ENCODE measurements around the gene AGER. TPM values are rescaled to one million over a fixed set of nuclear protein-coding genes. Genes with fewer than 3 reads are reported as not detected.
A peak's percentile ranks its signal among the peaks of the same experiment; 100 is the strongest.
"Not testable (repeated sequence)": the region's sequence is repeated elsewhere in the genome, so short reads cannot be mapped to it uniquely, and the experiment has no call there.

AGER gene
- polyA plus RNA-seq, 4 donors, result 3.0 to 12.1 (median 9.2) TPM

- H3K4me3 ChIP-seq (ENCODE audit: low read depth in 1 of 3, low read length in 3 of 3), result peak overlapping the region; percentile 76 to 94 (median 83)
- DNase-seq (peak in 1 of 2 donors; percentile 35), FAIRE-seq (no peak)
- 49 to 59% (median 49%) methylated on average over 8 of the region's 8 CpGs for WGBS, 3 donors
- peaks cover 0 to 32% (median 4%) of the 10 kb centered on the region in 3 donors for H3K36me3 ChIP-seq (ENCODE audit: control insufficient read depth in 3 of 3, insufficient read depth in 2 of 3, low read depth in 1 of 3, low read length in 3 of 3)
- H3K4me1 ChIP-seq (ENCODE audit: control insufficient read depth in 3 of 3, insufficient read depth in 2 of 3, low read depth in 1 of 3, low read length in 2 of 3), result peaks cover 10 to 54% (median 12%) of the 10 kb centered on the region in 3 donors
- peak overlapping the region; percentile 76 to 99 (median 94) for H3K27ac ChIP-seq (ENCODE audit: low read depth in 1 of 3, low read length in 2 of 3)
- H3K27me3 ChIP-seq (ENCODE audit: control insufficient read depth in 3 of 3, insufficient read depth in 3 of 3, low read length in 3 of 3), result no peaks in the 10 kb centered on the region
- H3K9me3 ChIP-seq (ENCODE audit: control insufficient read depth in 2 of 2, insufficient read depth in 1 of 2, low read depth in 1 of 2, low read length in 1 of 2), result no peaks in the 10 kb centered on the region
Observed at GRCh38 chr6:32190911-32191677, 7.0 kb upstream of the AGER start.

GRCh38 chr6:32190054-32190851, 6.2 kb upstream of the AGER start, which contains the start of gene PBX2:
PBX2 (minus strand) TSS chr6:32190202; CDS start chr6:32189915, 287 bp downstream.
- FAIRE-seq (no peak), DNase-seq (peak; percentile 91 to 94)
- Histone ChIP-seq H3K36me3 (ENCODE audit: control insufficient read depth in 3 of 3, insufficient read depth in 2 of 3, low read depth in 1 of 3, low read length in 3 of 3) (peaks cover 0 to 35% (median 5%) of the 10 kb centered on the region in 3 donors), H3K9me3 (ENCODE audit: control insufficient read depth in 2 of 2, insufficient read depth in 1 of 2, low read depth in 1 of 2, low read length in 1 of 2) (no peaks in the 10 kb centered on the region), H3K27ac (ENCODE audit: low read depth in 1 of 3, low read length in 2 of 3) (peak within 1 kb of the TSS; percentile 76 to 99 (median 94)), H3K4me3 (ENCODE audit: low read depth in 1 of 3, low read length in 3 of 3) (peak within 1 kb of the TSS; percentile 76 to 94 (median 83)), H3K27me3 (ENCODE audit: control insufficient read depth in 3 of 3, insufficient read depth in 3 of 3, low read length in 3 of 3) (no peaks in the 10 kb centered on the region), H3K4me1 (ENCODE audit: control insufficient read depth in 3 of 3, insufficient read depth in 2 of 3, low read depth in 1 of 3, low read length in 2 of 3) (peaks cover 10 to 54% (median 12%) of the 10 kb centered on the region in 3 donors)
- 1 to 3% (median 3%) methylated on average over 20 to 23 of the region's 23 CpGs for WGBS, 3 donors

- H3K36me3 ChIP-seq (ENCODE audit: control insufficient read depth in 3 of 3, insufficient read depth in 2 of 3, low read depth in 1 of 3, low read length in 3 of 3), result peaks cover 0 to 35% (median 5%) of the 10 kb centered on the region in 3 donors
- H3K4me3 ChIP-seq (ENCODE audit: low read depth in 1 of 3, low read length in 3 of 3), result peak overlapping the region; percentile 76 to 94 (median 83)
- FAIRE-seq, result no peak
- no peaks in the 10 kb centered on the region for H3K9me3 ChIP-seq (ENCODE audit: control insufficient read depth in 2 of 2, insufficient read depth in 1 of 2, low read depth in 1 of 2, low read length in 1 of 2)
- H3K27ac ChIP-seq (ENCODE audit: low read depth in 1 of 3, low read length in 2 of 3), result peak overlapping the region; percentile 70 to 99 (median 80)
- WGBS, 3 donors, result 4 to 17% (median 11%) methylated on average over 16 to 23 of the region's 23 CpGs
- peak in 1 of 2 donors; percentile 33 for DNase-seq
- H3K4me1 ChIP-seq (ENCODE audit: control insufficient read depth in 3 of 3, insufficient read depth in 2 of 3, low read depth in 1 of 3, low read length in 2 of 3), result peaks cover 10 to 48% (median 12%) of the 10 kb centered on the region in 3 donors
- no peaks in the 10 kb centered on the region for H3K27me3 ChIP-seq (ENCODE audit: control insufficient read depth in 3 of 3, insufficient read depth in 3 of 3, low read length in 3 of 3)
Observed at GRCh38 chr6:32189742-32190053, 5.6 kb upstream of the AGER start.

GRCh38 chr6:32189069-32189741, 5.2 kb upstream of the AGER start:
- Histone ChIP-seq H3K4me1 (ENCODE audit: control insufficient read depth in 3 of 3, insufficient read depth in 2 of 3, low read depth in 1 of 3, low read length in 2 of 3) (peaks cover 10 to 48% (median 15%) of the 10 kb centered on the region in 3 donors), H3K36me3 (ENCODE audit: control insufficient read depth in 3 of 3, insufficient read depth in 2 of 3, low read depth in 1 of 3, low read length in 3 of 3) (peaks cover 0 to 38% (median 5%) of the 10 kb centered on the region in 3 donors), H3K4me3 (ENCODE audit: low read depth in 1 of 3, low read length in 3 of 3) (peak overlapping the region; percentile 76 to 94 (median 83)), H3K9me3 (ENCODE audit: control insufficient read depth in 2 of 2, insufficient read depth in 1 of 2, low read depth in 1 of 2, low read length in 1 of 2) (no peaks in the 10 kb centered on the region), H3K27ac (ENCODE audit: low read depth in 1 of 3, low read length in 2 of 3) (peak overlapping the region; percentile 70 to 99 (median 80)), H3K27me3 (ENCODE audit: control insufficient read depth in 3 of 3, insufficient read depth in 3 of 3, low read length in 3 of 3) (no peaks in the 10 kb centered on the region)
- DNase-seq, result peak in 1 of 2 donors; percentile 35
- 2 to 3% (median 2%) methylated on average over 7 to 10 of the region's 10 CpGs for WGBS, 3 donors
- no peak for FAIRE-seq

GRCh38 chr6:32188381-32189068, 4.5 kb upstream of the AGER start:
- Histone ChIP-seq H3K27me3 (ENCODE audit: control insufficient read depth in 3 of 3, insufficient read depth in 3 of 3, low read length in 3 of 3) (no peaks in the 10 kb centered on the region), H3K27ac (ENCODE audit: low read depth in 1 of 3, low read length in 2 of 3) (peak overlapping the region; percentile 70 to 99 (median 80)), H3K4me1 (ENCODE audit: control insufficient read depth in 3 of 3, insufficient read depth in 2 of 3, low read depth in 1 of 3, low read length in 2 of 3) (peaks cover 10 to 54% (median 16%) of the 10 kb centered on the region in 3 donors), H3K36me3 (ENCODE audit: control insufficient read depth in 3 of 3, insufficient read depth in 2 of 3, low read depth in 1 of 3, low read length in 3 of 3) (peaks cover 0 to 44% (median 5%) of the 10 kb centered on the region in 3 donors), H3K4me3 (ENCODE audit: low read depth in 1 of 3, low read length in 3 of 3) (peak overlapping the region in 2 of 3 donors; percentile 83 to 94), H3K9me3 (ENCODE audit: control insufficient read depth in 2 of 2, insufficient read depth in 1 of 2, low read depth in 1 of 2, low read length in 1 of 2) (no peaks in the 10 kb centered on the region)
- FAIRE-seq (no peak), DNase-seq (peak in 1 of 2 donors; percentile 47)
- 22 to 39% (median 24%) methylated on average over 11 to 13 of the region's 13 CpGs for WGBS, 3 donors

- not testable (repeated sequence) for H3K27me3 ChIP-seq (ENCODE audit: control insufficient read depth in 3 of 3, insufficient read depth in 3 of 3, low read length in 3 of 3); H3K9me3 ChIP-seq (ENCODE audit: control insufficient read depth in 2 of 2, insufficient read depth in 1 of 2, low read depth in 1 of 2, low read length in 1 of 2); DNase-seq; FAIRE-seq
- WGBS, 3 donors, result 73 to 86% (median 77%) methylated on average over 14 to 18 of the region's 18 CpGs
- Histone ChIP-seq H3K4me1 (ENCODE audit: control insufficient read depth in 3 of 3, insufficient read depth in 2 of 3, low read depth in 1 of 3, low read length in 2 of 3) (peaks cover 10 to 51% (median 14%) of the 10 kb centered on the region in 3 donors), H3K36me3 (ENCODE audit: control insufficient read depth in 3 of 3, insufficient read depth in 2 of 3, low read depth in 1 of 3, low read length in 3 of 3) (peaks cover 0 to 51% (median 9%) of the 10 kb centered on the region in 3 donors), H3K27ac (ENCODE audit: low read depth in 1 of 3, low read length in 2 of 3) (peak overlapping the region in 2 of 3 donors; percentile 60 to 99), H3K4me3 (ENCODE audit: low read depth in 1 of 3, low read length in 3 of 3) (peak overlapping the region in 1 of 3 donors; percentile 94)
Observed at GRCh38 chr6:32187725-32188380, 3.8 kb upstream of the AGER start.

GRCh38 chr6:32187009-32187709, 3.1 kb upstream of the AGER start:
- Histone ChIP-seq H3K36me3 (ENCODE audit: control insufficient read depth in 3 of 3, insufficient read depth in 2 of 3, low read depth in 1 of 3, low read length in 3 of 3) (peaks cover 0 to 58% (median 9%) of the 10 kb centered on the region in 3 donors), H3K9me3 (ENCODE audit: control insufficient read depth in 2 of 2, insufficient read depth in 1 of 2, low read depth in 1 of 2, low read length in 1 of 2) (no peaks in the 10 kb centered on the region), H3K4me1 (ENCODE audit: control insufficient read depth in 3 of 3, insufficient read depth in 2 of 3, low read depth in 1 of 3, low read length in 2 of 3) (peaks cover 10 to 44% (median 13%) of the 10 kb centered on the region in 3 donors), H3K27ac (ENCODE audit: low read depth in 1 of 3, low read length in 2 of 3) (peak overlapping the region in 1 of 3 donors; percentile 60), H3K4me3 (ENCODE audit: low read depth in 1 of 3, low read length in 3 of 3) (no peak overlapping the region), H3K27me3 (ENCODE audit: control insufficient read depth in 3 of 3, insufficient read depth in 3 of 3, low read length in 3 of 3) (no peaks in the 10 kb centered on the region)
- WGBS, 3 donors, result 63 to 73% (median 72%) methylated on average over 12 of the region's 12 CpGs
- DNase-seq (no peak), FAIRE-seq (no peak)

Measured in small intestine (tissue), 7 donors.